ENCODE measurements around the gene WDR27.
"Not testable (repeated sequence)": the region's sequence is repeated elsewhere in the genome, so short reads cannot be mapped to it uniquely, and the experiment has no call there.

WDR27 gene

DNA sequence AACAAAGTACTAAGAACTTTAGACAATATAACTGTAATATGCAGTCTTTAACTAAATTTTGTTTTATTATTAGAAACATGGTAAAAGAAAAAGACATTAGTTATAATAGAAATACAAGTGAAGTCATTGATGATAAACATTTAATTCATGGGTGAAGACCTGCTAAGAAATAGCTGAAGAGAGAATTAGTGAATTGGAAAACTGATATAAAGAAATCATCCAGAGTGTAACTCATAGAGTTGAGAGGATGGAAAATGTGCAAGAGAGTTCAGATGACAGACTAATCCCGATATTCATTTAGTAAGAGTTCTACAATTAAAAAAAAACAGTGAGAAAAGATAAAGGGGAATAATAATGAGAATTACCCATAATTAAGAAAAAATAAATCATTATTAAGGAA is 227.5 kb downstream of the WDR27 start:
- DNase-seq (ENCODE audit: low spot score): no peak

- no peak for DNase-seq (ENCODE audit: low spot score)
Measured at GRCh38 chr6:169473663-169474062, 228.2 kb downstream of the WDR27 start.

GRCh38 chr6:169472786-169473416 is 228.9 kb downstream of the WDR27 start:
- DNase-seq (ENCODE audit: low spot score): no peak

DNA sequence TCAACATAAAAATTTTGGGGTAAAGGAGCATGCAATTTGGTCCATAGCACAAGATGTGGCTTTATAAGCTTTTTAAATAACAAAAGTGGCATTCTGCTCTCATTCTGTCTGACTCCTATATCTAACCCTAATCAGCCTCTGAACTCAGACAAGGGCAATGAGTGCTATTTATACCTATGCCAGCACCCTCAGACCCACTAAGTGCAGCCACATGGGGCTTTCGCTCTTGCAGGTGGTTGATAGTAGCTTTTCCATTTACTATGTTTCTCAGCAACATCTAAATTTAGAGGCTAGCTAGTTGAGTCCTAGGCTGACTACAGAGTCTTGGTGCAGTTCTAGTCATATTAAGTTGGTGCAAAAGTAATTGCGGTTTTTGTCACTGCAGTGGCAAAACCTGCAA is 231.0 kb downstream of the WDR27 start:
- no peak for DNase-seq (ENCODE audit: low spot score)

DNA sequence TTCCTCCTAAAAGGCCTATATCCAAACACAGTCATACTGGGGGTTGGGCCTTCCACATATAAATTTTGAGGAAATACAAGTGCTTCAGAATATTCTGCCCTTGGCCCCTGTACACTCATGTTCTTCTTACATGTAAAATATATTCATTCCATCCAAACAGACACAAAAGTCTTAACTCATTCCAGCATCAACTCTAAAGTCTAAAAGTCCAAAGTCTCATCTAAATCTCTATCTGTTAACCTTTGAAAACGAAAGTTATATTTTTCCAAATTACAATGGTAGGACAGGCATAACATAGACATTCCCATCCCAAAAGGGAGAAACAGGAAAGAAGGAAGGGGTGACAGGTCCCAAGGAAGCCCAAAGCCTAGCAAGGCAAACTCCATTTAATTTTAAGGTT is 232.8 kb downstream of the WDR27 start:
- no peak for DNase-seq (ENCODE audit: low spot score)

DNA sequence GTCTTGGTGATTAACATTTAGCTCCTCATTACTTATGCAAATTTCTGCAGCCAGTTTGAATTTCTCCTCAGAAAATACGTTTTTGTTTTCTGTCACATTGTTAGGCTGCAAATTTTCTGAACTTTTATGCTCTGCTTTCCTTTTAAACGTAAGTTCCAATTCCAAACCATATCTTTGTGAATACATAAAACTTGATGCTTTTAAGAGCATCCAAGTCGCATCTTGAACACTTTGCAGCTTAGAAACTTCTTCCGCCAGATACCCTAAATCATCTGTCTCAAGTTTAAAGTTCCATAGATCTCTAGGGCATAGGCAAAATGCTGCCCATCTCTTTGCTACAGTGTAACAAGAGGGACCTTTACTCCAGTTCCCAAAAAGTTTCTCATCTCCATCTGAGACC is 234.1 kb downstream of the WDR27 start:
- DNase-seq (ENCODE audit: low spot score): not testable (repeated sequence)

DNA sequence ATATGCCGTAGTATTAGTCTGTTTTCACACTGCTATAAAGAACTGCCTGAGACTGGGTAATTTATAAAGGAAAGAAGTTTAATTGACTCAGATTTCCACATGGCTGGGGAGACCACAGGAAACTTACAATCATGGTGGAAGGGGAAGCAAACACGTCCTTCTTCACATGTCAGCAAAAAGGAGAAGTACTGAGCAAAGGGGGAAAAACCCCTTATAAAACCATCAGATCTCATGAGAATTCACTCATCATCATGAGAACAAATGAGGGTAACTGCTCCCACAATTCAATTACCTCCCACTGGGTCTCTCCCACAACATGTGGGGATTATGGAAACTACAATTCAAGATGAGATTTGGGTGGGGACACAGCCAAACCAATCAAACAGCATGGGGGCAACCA is 235.6 kb downstream of the WDR27 start:
- DNase-seq (ENCODE audit: low spot score): not testable (repeated sequence)

GRCh38 chr6:169457762-169458161 is 244.1 kb downstream of the WDR27 start:
- DNase-seq (ENCODE audit: low spot score): no peak

DNA sequence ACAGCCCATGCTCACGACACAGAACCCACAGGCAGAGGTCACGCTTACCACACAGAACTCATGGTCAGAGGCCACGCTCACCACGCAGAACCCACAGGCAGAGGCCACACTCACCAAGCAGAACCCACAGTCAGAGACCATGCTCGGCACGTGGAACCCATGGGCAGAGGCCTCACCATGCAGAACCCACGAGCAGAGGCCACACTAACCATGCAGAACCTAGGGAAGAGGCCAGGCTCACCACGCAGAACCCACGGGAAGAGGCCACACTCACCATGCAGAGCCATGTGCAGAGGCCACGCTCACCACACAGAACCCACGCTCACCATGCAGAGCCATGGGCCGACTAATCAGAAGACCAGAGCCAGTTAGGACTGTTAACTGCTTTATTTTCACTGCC is 245.0 kb downstream of the WDR27 start:
- no peak for DNase-seq (ENCODE audit: low spot score)

DNA sequence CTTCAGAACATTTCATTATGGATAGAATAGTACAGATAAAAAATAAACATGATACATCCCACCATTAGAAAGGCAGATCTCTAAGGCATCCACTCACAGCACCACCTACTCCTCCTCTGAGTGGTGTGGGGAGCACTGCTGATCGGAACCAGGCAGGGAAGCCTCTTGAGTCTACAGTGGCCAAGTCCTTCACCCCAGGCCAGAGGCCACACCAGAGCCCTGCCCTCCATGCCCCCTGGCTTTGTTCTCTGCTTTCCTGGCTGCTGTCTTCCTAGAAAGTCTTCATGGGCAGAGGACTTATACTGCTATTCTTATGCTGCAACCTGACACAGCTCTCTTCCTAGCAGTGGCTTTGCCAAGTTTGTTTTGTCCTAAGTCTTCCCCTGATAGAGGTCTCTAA is 246.4 kb downstream of the WDR27 start:
- no peak for DNase-seq (ENCODE audit: low spot score)

DNA sequence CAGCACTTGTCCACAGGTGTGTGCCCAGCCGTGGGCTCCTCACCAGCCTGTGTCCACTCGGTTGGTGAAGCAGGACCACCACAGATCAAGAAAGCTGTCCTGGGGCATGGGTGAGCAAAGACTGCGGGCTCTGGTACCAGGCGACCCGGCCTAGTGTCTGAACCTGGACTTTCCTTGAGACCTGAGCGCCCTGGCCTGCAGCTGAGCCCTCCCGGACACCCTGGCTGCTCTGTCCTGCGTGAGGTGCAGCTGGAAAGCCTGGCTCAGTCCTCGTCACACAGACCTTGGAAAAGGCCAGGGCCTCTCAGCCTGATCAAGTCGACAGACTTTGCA is 247.0 kb downstream of the WDR27 start:
- no peak for DNase-seq (ENCODE audit: low spot score)

GRCh38 chr6:169454204-169454871 is 247.5 kb downstream of the WDR27 start:
- no peak for DNase-seq (ENCODE audit: low spot score)

DNA sequence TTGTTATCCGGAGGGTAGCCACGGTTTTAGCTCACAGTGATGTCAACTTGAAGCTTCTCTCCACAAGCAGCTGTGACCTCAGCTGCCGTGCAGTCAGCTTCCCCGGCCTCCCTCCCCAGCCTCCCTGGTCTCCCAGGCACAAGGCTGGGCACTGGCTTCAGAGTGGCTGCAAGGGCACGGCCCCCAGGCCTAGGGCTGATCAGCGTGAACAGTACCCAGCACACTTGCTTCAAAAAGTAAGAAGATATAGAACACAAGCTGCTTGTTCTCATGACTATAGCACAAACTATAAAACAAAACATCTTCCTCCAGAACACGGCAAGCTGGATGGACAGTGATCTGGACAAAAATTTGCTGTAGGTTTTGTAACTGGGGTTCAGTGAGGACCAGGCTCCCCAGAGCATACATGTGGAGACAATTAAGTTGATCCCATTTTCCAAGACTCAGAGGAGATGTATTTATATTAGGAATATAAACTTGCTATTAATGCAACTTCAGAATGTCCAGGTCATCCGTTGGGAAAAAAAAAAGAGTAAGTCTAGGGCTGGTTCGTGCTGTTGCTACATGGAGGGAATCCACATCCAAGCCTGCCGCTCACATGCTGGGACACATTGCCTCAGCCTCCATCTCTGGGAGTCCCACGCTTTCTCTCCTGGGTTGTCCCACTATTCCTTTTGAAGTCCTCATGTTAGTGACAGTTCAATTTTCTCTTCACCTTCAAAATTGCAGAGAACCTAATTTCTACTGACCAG is 248.8 kb downstream of the WDR27 start:
- no peak for DNase-seq (ENCODE audit: low spot score)

DNA sequence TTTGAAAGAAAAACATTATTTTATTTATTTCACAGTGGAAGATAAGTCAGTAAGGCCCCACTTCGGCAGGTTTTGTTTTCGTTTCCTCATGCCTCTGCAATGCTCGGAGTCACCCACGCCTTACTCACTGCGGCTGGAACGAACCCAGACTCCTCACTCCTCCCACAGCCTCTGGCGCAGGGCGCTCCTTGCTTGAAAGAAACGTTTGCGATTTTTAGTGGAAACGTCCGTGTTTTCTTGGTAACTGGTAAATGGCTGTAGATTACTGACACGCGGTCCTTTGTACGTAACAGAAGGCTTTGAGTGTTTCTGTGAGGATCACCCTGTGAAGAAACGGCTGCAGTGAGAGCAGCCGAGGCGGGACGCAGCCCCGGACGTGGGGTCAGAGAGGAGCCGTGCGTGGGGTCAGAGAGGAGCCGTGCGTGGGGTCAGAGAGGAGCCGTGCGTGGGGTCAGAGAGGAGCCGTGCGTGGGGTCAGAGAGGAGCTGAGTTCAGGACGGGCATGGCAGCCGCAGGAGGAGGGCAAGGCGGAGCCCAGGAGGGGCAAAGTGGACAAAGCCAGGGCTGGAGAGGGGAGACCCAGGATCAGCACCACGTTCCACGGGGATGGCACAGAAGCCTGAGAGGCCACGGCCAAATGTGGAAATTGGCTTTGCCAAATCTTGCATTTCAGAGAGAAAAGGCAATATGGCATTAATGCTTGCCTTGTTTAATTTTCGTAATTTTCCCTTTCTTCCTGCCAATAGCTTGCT is 249.5 kb downstream of the WDR27 start:
- DNase-seq (ENCODE audit: low spot score): no peak

DNA sequence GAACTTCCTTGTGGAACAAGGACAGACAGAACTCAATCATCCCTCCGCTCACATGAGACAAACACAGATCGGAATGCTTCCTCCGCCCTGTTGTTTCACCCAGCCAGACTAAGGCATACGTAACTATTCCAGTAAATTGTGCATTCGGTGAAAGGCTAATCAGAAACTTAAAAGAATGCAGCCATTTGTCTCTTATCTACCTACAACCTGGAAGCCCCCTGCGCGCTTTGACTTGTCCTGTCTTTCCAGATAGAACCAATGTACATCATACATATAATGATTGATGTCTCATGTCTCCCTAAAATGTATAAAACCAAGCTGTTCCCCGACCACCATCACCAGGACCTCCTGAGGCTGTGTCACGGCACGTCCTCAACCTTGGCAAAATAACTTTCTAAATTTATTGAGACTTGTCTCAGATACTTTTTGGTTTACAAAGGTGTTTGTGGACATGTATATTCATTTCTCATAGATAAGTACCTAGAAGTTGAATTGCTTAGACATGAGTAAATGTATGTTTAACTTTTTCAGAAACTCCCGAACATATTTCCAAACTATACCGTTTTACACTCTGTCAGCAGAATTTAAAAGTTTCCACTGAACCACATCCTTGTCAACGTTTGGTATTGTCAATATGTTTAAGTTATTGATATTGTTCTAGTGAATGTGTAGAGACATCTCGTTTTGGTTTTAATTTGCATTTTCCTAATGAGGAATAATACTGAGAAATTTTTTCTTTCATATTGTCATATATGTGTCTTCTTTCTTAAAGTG is 250.6 kb downstream of the WDR27 start:
- DNase-seq (ENCODE audit: low spot score): no peak

DNA sequence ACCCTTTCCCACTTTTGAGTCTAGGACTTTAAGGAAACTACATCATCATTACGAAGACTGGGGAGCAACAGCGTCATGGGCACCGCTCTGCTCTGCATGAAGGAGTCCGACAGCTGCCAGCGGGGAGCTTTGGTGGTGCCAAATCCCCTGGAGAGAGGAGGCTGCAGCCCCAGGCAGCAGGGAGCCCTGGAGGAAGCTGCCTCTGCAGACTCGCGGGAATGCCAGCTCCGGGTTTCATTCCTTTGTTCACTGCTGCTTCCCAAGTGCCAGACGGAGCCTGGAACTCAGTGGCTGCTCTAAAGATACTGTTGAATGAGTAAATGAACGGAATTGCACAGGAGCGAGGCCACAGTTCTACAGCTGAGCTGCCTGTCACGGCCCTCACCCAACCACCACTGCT is 251.7 kb downstream of the WDR27 start:
- no peak for DNase-seq (ENCODE audit: low spot score)

- DNase-seq (ENCODE audit: low spot score): no peak
Measured at GRCh38 chr6:169449221-169449620, 252.6 kb downstream of the WDR27 start.

- no peak for DNase-seq (ENCODE audit: low spot score)
Measured at GRCh38 chr6:169445661-169446581, 255.9 kb downstream of the WDR27 start.

- no peak for DNase-seq (ENCODE audit: low spot score)
Measured at GRCh38 chr6:169445227-169445626, 256.6 kb downstream of the WDR27 start.

GRCh38 chr6:169441292-169441691 is 260.5 kb downstream of the WDR27 start:
- DNase-seq (ENCODE audit: low spot score): no peak

GRCh38 chr6:169439710-169440109 is 262.1 kb downstream of the WDR27 start:
- no peak for DNase-seq (ENCODE audit: low spot score)
